ENCODE data around the gene PIGK.
"Not testable (repeated sequence)": the region's sequence is repeated elsewhere in the genome, so short reads cannot be mapped to it uniquely, and the experiment has no call there.

The PIGK gene

DNA sequence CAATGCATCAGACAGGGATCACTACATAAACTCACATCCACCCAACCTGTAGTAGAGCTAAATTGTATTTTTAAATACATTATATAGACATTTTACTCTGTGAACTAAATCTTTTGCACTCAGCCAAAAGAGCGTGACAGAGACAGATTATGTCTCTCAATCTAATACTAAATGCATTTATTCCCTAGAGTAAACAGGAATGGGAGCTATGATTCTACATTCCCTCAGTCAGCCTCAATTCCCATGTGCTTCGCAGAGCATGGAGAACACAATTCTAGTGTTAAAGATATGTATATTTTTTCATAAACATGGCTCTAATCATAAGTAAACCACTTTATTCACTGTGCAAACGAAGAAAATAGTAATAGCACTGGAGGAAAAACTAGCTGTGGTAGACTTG is 16.5 kb downstream of the PIGK start:
- no peak overlapping the region for H3K4me3 ChIP-seq (ENCODE audit: low read depth, low read length)
- TF ChIP-seq, protein P1, sequence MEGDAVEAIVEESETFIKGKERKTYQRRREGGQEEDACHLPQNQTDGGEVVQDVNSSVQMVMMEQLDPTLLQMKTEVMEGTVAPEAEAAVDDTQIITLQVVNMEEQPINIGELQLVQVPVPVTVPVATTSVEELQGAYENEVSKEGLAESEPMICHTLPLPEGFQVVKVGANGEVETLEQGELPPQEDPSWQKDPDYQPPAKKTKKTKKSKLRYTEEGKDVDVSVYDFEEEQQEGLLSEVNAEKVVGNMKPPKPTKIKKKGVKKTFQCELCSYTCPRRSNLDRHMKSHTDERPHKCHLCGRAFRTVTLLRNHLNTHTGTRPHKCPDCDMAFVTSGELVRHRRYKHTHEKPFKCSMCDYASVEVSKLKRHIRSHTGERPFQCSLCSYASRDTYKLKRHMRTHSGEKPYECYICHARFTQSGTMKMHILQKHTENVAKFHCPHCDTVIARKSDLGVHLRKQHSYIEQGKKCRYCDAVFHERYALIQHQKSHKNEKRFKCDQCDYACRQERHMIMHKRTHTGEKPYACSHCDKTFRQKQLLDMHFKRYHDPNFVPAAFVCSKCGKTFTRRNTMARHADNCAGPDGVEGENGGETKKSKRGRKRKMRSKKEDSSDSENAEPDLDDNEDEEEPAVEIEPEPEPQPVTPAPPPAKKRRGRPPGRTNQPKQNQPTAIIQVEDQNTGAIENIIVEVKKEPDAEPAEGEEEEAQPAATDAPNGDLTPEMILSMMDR (IDR thresholded peaks at IDR 0.05; ENCODE audit: insufficient read depth, low read length, missing control alignments): no peak
- CTCF ChIA-PET: no interaction called here
- no peak for DNase-seq (ENCODE audit: low read depth, low spot score)
- POLR2A ChIA-PET: no interaction called here

DNA sequence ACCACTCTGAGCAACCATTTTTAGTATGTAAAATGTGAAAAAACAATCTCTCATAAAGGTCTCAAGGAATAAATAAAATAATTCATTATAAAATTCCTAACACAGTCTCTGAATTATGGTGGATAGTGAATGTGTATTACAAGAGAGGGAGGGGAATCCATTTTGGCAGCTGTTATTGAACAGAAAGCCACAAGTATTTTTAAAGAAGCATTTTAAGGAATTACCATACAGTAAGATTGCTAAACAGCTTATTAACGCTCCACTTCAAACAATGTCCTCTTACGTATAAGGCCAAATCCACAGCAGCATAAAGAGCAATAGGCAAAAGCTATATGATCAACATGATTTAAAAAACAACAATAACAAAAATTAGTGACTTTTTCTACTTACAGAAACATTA is 18.4 kb downstream of the PIGK start:
- H3K4me3 ChIP-seq (ENCODE audit: low read depth, low read length): no peak overlapping the region
- ChIA-PET CTCF (no interaction called here), POLR2A (no interaction called here)
- TF ChIP-seq, protein P1 (IDR thresholded peaks at IDR 0.05; ENCODE audit: insufficient read depth, low read length, missing control alignments): no peak
- DNase-seq (ENCODE audit: low read depth, low spot score): no peak

DNA sequence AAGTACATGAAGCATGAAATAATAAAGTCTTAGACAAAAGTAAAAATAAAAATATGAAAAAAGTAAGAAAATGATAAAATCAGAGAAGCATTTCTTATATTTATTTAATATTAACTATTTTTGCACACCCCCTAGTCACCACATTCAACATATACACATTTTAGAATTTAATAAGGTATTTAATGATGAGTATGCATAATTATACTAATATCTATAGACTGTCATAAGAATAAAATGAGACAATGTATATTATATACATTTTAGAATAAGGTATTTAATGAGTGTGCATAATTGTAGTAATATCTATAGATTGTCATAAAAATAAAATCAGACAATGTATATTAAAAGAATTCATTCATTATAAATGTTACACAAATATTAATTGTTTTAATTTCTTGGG is 18.9 kb downstream of the PIGK start:
- H3K4me3 ChIP-seq (ENCODE audit: low read depth, low read length): no peak overlapping the region
- CTCF ChIA-PET: no interaction called here
- TF ChIP-seq, protein P1 (IDR thresholded peaks at IDR 0.05; ENCODE audit: insufficient read depth, low read length, missing control alignments): no peak
- POLR2A ChIA-PET: no interaction called here
- DNase-seq (ENCODE audit: low read depth, low spot score): no peak

DNA sequence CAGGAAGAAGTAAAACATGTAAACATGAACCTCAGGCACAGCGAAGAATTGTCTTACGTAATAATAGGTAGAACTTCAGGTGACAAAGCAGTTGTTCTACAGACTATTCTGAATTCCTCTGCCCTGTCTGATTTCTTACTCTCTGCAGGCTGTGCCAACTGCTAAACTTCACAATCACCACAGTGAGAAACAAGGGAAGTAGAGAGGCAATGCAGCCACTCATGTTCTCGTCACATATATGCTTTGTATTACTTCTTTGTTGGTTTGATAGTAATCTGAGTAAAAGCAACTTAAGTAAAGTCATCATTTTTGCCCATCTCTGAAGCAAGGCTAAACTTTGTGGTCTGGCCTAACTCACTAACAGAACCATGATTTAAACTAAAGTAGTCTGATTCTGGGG is 21.9 kb downstream of the PIGK start:
- DNase-seq (ENCODE audit: low read depth, low spot score): no peak
- H3K4me3 ChIP-seq (ENCODE audit: low read depth, low read length): no peak overlapping the region
- TF ChIP-seq, protein P1 (IDR thresholded peaks at IDR 0.05; ENCODE audit: insufficient read depth, low read length, missing control alignments): no peak
- CTCF ChIA-PET: no interaction called here
- POLR2A ChIA-PET: no interaction called here

DNA sequence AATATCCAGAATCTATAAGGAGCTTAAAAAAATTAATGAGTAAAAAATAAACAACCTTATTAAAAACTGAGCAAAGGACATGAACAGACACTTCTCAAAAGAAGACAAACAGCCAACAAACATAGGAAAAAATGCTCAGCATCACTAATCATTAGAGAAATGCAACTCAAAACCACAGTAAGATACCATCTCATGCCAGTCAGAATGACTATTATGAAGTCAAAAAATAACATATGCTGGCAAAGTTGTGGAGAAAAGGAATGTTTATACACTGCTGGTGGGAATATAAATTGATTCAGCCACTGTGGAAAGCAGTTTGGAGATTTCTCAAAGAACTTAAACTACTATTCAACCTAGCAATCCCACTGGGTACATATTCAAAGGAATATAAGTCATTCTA is 25.3 kb downstream of the PIGK start:
- CTCF ChIA-PET: no interaction called here
- TF ChIP-seq, protein P1 (IDR thresholded peaks at IDR 0.05; ENCODE audit: insufficient read depth, low read length, missing control alignments): no peak
- POLR2A ChIA-PET: no interaction called here
- no peak for DNase-seq (ENCODE audit: low read depth, low spot score)
- no peak overlapping the region for H3K4me3 ChIP-seq (ENCODE audit: low read depth, low read length)

DNA sequence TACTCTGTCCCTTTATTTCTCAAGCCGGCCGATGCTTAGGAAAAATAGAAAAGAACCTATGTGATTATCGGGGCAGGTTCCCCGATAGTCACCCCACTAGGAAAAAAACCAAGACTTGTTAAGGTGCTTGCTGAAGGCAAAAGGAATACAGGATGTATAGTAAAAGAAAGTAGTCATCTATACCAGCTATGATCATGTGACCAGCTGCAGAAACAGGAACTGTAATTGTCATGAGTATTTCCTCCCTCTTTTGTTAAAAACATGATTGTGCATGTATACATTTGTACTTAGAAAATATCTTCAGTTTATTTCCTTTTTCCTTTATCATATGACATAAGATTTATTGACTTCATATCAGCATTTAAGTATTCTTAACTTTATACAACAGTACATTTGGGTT is 30.5 kb downstream of the PIGK start:
- H3K4me3 ChIP-seq (ENCODE audit: low read depth, low read length): no peak overlapping the region
- DNase-seq (ENCODE audit: low read depth, low spot score): no peak
- TF ChIP-seq, protein P1 (IDR thresholded peaks at IDR 0.05; ENCODE audit: insufficient read depth, low read length, missing control alignments): no peak
- CTCF ChIA-PET: no interaction called here
- POLR2A ChIA-PET: no interaction called here

DNA sequence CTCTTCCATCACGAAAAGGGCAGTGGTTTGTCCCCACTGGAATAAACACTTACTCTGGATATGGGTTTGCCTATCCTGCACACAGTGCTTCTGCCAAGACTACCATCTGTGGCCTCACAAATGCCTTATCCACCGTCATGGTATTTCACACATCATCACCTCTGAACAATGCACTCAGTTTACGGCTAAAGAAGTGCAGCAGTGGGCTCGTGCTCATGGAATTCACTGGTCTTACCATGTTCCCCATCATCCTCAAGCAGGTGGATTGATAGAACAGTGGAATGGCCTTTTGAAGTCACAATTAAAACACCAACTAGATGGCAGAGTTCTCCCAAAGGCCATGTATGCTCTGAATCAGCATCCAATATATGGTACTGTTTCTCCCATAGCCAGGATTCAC is 32.3 kb downstream of the PIGK start:
- POLR2A ChIA-PET; H3K4me3 ChIP-seq (ENCODE audit: low read depth, low read length); CTCF ChIA-PET; DNase-seq (ENCODE audit: low read depth, low spot score): not testable (repeated sequence)
